ENCODE data around the gene C17orf50. TPM values are rescaled to one million over a fixed set of nuclear protein-coding genes. Genes with fewer than 3 reads are reported as not detected.

The C17orf50 gene
- total RNA-seq, 3 donors from 2014 or later = not detected

DNA sequence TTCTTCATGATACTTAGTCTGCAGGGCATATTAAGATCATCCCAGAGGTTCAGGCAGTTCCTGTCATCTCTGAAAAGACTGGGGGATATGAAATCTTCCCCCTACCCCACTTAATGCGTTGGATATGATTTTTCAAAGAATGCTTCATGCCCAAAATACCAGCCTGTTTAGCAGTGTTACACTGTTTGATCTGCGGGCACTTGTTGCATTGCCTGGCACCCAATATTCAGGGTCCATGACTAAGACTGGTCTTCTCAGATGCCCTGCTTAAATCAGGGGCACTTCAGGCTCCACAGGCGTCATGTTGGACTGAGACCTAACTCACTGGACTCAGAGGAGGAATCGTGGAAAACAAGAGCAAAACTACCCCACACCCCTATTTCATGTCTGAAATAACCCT is 35.6 kb upstream of the C17orf50 start:
- H3K27me3 ChIP-seq = no peaks in the 10 kb centered on the region
- no peak overlapping the region for H3K4me3 ChIP-seq
- H3K9me3 ChIP-seq = no peaks in the 10 kb centered on the region
- intact Hi-C loops (cut with DNase I; ENCODE audit: low total_unique reads) = no loop called here
- no peak for TF ChIP-seq POLR2AphosphoS5 (IDR thresholded peaks at IDR 0.05)
- TF ChIP-seq POLR2A (IDR thresholded peaks at IDR 0.05) = no peak
- TF ChIP-seq, protein P1, sequence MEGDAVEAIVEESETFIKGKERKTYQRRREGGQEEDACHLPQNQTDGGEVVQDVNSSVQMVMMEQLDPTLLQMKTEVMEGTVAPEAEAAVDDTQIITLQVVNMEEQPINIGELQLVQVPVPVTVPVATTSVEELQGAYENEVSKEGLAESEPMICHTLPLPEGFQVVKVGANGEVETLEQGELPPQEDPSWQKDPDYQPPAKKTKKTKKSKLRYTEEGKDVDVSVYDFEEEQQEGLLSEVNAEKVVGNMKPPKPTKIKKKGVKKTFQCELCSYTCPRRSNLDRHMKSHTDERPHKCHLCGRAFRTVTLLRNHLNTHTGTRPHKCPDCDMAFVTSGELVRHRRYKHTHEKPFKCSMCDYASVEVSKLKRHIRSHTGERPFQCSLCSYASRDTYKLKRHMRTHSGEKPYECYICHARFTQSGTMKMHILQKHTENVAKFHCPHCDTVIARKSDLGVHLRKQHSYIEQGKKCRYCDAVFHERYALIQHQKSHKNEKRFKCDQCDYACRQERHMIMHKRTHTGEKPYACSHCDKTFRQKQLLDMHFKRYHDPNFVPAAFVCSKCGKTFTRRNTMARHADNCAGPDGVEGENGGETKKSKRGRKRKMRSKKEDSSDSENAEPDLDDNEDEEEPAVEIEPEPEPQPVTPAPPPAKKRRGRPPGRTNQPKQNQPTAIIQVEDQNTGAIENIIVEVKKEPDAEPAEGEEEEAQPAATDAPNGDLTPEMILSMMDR (IDR thresholded peaks at IDR 0.05) = no peak
- H3K27ac ChIP-seq = no peak overlapping the region
- no peak for DNase-seq (ENCODE audit: low spot score in 2 of 2)
- no peaks in the 10 kb centered on the region for H3K36me3 ChIP-seq
- H3K4me1 ChIP-seq = no peaks in the 10 kb centered on the region

DNA sequence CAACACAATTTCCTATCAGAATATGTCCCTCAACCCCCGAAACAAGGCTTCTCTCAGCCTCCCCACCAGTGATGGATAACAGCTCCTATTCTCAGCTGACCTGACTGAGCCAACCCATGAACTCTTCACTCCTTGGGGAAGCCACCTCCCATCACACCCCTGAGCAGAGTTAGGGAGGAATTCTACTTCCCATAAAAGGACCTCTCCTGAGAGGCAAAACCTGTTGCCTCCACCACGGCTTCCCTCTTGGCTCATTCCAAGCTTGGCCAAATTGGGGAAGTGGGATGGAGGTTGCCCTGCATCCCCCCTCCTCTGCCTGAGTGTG is 34.9 kb upstream of the C17orf50 start:
- H3K4me1 ChIP-seq = no peaks in the 10 kb centered on the region
- no peaks in the 10 kb centered on the region for H3K9me3 ChIP-seq
- intact Hi-C loops (cut with DNase I; ENCODE audit: low total_unique reads) = no loop called here
- H3K27me3 ChIP-seq = no peaks in the 10 kb centered on the region
- no peak for DNase-seq (ENCODE audit: low spot score in 2 of 2)
- peak overlapping the region in 1 of 2 donors; percentile 30 for H3K27ac ChIP-seq
- no peak for TF ChIP-seq POLR2AphosphoS5 (IDR thresholded peaks at IDR 0.05)
- TF ChIP-seq, protein P1 (IDR thresholded peaks at IDR 0.05) = no peak
- TF ChIP-seq POLR2A (IDR thresholded peaks at IDR 0.05) = no peak
- H3K36me3 ChIP-seq = no peaks in the 10 kb centered on the region
- H3K4me3 ChIP-seq = no peak overlapping the region

DNA sequence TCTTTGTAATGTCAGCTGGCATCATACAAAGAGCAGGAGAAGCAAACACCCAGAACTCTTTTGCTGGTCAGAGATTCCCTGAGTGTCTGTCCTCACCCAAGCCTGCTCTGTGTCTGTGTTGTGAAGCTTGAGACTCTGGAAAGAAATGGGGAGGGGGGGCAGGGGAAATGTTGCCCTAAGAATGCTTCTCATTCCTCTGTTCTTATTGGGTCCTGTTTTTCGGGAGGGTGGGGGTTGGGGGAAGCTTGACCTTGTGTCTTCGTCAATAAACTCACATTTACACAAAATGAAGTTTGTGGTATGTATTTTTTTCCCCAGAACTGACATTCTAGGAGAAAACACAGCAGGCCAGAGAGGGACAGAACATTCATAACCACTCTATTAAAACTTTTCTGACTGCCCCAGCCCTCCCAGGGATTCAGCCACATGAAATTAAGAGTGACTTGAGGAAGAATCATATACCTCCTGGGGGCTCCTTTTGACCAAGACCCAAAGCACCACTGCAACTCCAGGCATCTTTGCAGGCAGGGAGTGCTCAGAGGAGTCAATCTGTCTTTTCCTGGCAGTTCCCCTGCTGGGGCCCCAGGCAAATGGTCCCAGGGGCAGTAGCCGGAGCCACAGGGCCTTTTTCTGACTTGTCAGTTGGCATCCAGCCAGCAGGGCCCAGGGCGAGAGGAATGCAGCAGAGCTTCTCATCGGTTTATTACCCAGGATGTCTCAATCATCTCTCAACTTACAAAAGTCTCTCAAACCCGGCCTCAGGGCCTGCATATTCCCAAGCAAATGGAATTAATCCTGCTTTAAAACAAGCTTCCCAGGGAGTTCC is 34.3 kb upstream of the C17orf50 start:
- H3K27ac ChIP-seq = no peak overlapping the region
- no peak for TF ChIP-seq POLR2A (IDR thresholded peaks at IDR 0.05)
- TF ChIP-seq, protein P1 (IDR thresholded peaks at IDR 0.05) = no peak
- no peak for TF ChIP-seq POLR2AphosphoS5 (IDR thresholded peaks at IDR 0.05)
- H3K4me3 ChIP-seq = no peak overlapping the region
- DNase-seq (ENCODE audit: low spot score in 2 of 2) = no peak
- H3K4me1 ChIP-seq = peaks cover 0 to 3% of the 10 kb centered on the region in 2 donors
- no peaks in the 10 kb centered on the region for H3K9me3 ChIP-seq
- H3K27me3 ChIP-seq = no peaks in the 10 kb centered on the region
- intact Hi-C loops (cut with DNase I; ENCODE audit: low total_unique reads) = no loop called here
- H3K36me3 ChIP-seq = no peaks in the 10 kb centered on the region

DNA sequence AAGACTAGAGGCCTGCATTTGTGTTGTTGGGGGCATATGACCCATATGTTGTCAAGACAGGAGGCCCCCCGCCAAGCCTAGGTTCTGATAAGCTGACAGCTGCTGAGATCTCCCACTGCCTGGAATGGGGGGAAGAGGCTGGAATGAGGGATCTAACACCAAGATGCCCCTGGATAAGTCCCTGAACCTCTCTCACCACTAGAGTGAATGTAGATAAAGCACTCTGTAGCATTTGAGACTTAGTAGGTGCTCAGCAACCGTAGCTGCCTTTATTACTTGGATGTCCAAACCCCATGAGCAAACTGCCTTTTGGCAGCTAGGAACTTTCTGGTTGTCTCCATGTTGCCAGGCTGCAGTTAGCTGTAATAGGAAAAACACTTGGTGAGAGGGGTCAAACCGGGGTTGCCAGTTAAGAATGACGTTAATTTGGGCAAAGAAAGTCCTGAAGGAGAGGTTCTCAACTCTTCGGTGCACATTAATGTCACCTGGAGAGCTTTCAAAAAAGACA is 33.7 kb upstream of the C17orf50 start:
- TF ChIP-seq, protein P1 (IDR thresholded peaks at IDR 0.05) = no peak
- no peak for TF ChIP-seq POLR2A (IDR thresholded peaks at IDR 0.05)
- no peak for TF ChIP-seq POLR2AphosphoS5 (IDR thresholded peaks at IDR 0.05)
- no peak overlapping the region for H3K4me3 ChIP-seq
- H3K27me3 ChIP-seq = no peaks in the 10 kb centered on the region
- H3K36me3 ChIP-seq = no peaks in the 10 kb centered on the region
- intact Hi-C loops (cut with DNase I; ENCODE audit: low total_unique reads) = no loop called here
- no peak for DNase-seq (ENCODE audit: low spot score in 2 of 2)
- H3K27ac ChIP-seq = no peak overlapping the region
- H3K4me1 ChIP-seq = peaks cover 0 to 3% of the 10 kb centered on the region in 2 donors
- no peaks in the 10 kb centered on the region for H3K9me3 ChIP-seq

DNA sequence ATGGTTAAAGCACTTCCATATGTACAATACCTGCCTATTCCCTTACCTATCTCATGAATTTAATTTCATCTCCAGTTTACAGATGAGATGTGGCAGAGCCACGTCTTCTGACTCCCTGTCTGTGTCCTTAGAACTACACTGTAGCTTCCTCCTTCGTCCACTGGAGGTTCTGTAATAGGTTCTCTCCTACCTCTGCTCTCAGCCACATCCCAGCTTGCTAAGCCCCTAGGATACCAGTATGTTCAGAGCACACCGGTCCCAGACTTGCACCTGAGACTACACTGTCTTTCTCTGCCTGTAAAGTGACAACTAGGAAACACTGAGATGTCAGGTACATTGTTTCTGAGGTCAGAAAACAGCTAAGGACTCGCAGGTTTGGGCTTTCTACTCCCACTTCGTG is 33.1 kb upstream of the C17orf50 start:
- H3K27ac ChIP-seq = no peak overlapping the region

More for the DNA sequence above, 33.1 kb upstream of the C17orf50 start:
- H3K27me3 ChIP-seq = no peaks in the 10 kb centered on the region
- TF ChIP-seq POLR2A (IDR thresholded peaks at IDR 0.05) = no peak
- TF ChIP-seq POLR2AphosphoS5 (IDR thresholded peaks at IDR 0.05) = no peak
- TF ChIP-seq, protein P1 (IDR thresholded peaks at IDR 0.05) = no peak
- no peaks in the 10 kb centered on the region for H3K9me3 ChIP-seq
- DNase-seq (ENCODE audit: low spot score in 2 of 2) = no peak
- peaks cover 0 to 3% of the 10 kb centered on the region in 2 donors for H3K4me1 ChIP-seq
- H3K36me3 ChIP-seq = no peaks in the 10 kb centered on the region
- intact Hi-C loops (cut with DNase I; ENCODE audit: low total_unique reads) = no loop called here
- no peak overlapping the region for H3K4me3 ChIP-seq

Measured in breast epithelium (tissue), 4 donors.